ENCODE data around the gene KLHL18.

DNA sequence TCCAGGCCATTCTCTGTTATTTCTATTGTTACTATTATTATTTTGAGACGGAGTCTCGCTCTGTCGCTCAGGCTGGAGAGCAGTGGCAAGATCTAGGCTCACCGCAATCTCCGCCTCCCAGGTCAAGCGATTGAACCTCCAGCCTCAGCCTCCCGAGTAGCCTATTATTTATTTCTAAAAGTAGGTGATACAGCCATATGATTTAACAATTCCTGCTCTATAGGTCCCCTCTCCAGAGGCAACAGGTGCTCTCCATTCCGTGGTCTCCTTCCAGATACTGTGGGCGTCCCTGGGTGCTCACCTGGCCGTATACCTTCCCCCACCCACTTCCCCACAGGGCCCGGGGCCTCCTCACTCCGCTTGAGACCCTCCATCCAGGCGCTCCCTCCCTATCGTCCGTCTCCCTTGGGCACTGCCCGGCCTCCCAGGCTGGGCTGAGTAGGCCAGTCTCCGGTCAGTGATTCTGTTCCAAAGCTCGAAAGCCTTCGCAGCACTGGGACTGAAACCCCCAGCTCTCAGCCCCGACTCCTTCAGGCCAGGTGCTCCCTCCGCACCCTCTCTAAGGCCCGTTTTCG, 97.4 kb downstream of the KLHL18 start:
- TF ChIP-seq EZH2 (IDR thresholded peaks at IDR 0.05; ENCODE audit: low read length) = no peak
- TF ChIP-seq, protein P1, sequence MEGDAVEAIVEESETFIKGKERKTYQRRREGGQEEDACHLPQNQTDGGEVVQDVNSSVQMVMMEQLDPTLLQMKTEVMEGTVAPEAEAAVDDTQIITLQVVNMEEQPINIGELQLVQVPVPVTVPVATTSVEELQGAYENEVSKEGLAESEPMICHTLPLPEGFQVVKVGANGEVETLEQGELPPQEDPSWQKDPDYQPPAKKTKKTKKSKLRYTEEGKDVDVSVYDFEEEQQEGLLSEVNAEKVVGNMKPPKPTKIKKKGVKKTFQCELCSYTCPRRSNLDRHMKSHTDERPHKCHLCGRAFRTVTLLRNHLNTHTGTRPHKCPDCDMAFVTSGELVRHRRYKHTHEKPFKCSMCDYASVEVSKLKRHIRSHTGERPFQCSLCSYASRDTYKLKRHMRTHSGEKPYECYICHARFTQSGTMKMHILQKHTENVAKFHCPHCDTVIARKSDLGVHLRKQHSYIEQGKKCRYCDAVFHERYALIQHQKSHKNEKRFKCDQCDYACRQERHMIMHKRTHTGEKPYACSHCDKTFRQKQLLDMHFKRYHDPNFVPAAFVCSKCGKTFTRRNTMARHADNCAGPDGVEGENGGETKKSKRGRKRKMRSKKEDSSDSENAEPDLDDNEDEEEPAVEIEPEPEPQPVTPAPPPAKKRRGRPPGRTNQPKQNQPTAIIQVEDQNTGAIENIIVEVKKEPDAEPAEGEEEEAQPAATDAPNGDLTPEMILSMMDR (optimal IDR thresholded peaks at IDR 0.05 in 1 of 3, IDR thresholded peaks at IDR 0.05 in 1 of 3, conservative IDR thresholded peaks at IDR 0.05 in 1 of 3; ENCODE audit: extremely low read depth in 1 of 3, insufficient read depth in 2 of 3, low read length in 3 of 3) = no peak
